ENCODE results near the gene STX5. TPM values are rescaled to one million over a fixed set of nuclear protein-coding genes. Genes with fewer than 3 reads are reported as not detected.
A peak's percentile ranks its signal among the peaks of the same experiment; 100 is the strongest.

STX5 gene
- total and polyA plus RNA-seq, 9 of the 15 experiments (the other 6 are each of a cell fraction or from before 2014, with no cell fraction given) = 2.8 to 28.6 (median 23.7) TPM

GRCh38 chr11:62850911-62851806, 19.3 kb upstream of the STX5 start (continued):
- TF ChIP-seq, protein P1, sequence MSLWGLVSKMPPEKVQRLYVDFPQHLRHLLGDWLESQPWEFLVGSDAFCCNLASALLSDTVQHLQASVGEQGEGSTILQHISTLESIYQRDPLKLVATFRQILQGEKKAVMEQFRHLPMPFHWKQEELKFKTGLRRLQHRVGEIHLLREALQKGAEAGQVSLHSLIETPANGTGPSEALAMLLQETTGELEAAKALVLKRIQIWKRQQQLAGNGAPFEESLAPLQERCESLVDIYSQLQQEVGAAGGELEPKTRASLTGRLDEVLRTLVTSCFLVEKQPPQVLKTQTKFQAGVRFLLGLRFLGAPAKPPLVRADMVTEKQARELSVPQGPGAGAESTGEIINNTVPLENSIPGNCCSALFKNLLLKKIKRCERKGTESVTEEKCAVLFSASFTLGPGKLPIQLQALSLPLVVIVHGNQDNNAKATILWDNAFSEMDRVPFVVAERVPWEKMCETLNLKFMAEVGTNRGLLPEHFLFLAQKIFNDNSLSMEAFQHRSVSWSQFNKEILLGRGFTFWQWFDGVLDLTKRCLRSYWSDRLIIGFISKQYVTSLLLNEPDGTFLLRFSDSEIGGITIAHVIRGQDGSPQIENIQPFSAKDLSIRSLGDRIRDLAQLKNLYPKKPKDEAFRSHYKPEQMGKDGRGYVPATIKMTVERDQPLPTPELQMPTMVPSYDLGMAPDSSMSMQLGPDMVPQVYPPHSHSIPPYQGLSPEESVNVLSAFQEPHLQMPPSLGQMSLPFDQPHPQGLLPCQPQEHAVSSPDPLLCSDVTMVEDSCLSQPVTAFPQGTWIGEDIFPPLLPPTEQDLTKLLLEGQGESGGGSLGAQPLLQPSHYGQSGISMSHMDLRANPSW (CRISPR knock-in tag; IDR thresholded peaks at IDR 0.05) = no peak
- peak; percentile 99 for TF ChIP-seq SIRT6 (IDR thresholded peaks at IDR 0.05; ENCODE audit: low read depth, low read length)
- TF ChIP-seq ZC3H4 (CRISPR knock-in tag; IDR thresholded peaks at IDR 0.05; ENCODE audit: borderline replicate concordance) = 0 out of 2 replicates have a peak, but pooled peaks have one; percentile 54
- TF ChIP-seq POLR2B (IDR thresholded peaks at IDR 0.05; ENCODE audit: low read depth, partially characterized antibody) = peak; percentile 98
- no peak for TF ChIP-seq HNRNPH1 (optimal IDR thresholded peaks at IDR 0.05; ENCODE audit: low read depth, low read length)
- 0 out of 2 replicates have a peak, but pooled peaks have one; percentile 19 for TF ChIP-seq HOXB6 (CRISPR knock-in tag; IDR thresholded peaks at IDR 0.05; ENCODE audit: borderline replicate concordance)
- TF ChIP-seq MAFK (IDR thresholded peaks at IDR 0.05; ENCODE audit: low read length) = no peak
- TF ChIP-seq ZNF695 (CRISPR knock-in tag; IDR thresholded peaks at IDR 0.05) = peak; percentile 85; the same call in 1 of the 2 replicates
- TF ChIP-seq HIVEP1 (CRISPR knock-in tag; IDR thresholded peaks at IDR 0.05) = no peak
- TF ChIP-seq, protein P2, sequence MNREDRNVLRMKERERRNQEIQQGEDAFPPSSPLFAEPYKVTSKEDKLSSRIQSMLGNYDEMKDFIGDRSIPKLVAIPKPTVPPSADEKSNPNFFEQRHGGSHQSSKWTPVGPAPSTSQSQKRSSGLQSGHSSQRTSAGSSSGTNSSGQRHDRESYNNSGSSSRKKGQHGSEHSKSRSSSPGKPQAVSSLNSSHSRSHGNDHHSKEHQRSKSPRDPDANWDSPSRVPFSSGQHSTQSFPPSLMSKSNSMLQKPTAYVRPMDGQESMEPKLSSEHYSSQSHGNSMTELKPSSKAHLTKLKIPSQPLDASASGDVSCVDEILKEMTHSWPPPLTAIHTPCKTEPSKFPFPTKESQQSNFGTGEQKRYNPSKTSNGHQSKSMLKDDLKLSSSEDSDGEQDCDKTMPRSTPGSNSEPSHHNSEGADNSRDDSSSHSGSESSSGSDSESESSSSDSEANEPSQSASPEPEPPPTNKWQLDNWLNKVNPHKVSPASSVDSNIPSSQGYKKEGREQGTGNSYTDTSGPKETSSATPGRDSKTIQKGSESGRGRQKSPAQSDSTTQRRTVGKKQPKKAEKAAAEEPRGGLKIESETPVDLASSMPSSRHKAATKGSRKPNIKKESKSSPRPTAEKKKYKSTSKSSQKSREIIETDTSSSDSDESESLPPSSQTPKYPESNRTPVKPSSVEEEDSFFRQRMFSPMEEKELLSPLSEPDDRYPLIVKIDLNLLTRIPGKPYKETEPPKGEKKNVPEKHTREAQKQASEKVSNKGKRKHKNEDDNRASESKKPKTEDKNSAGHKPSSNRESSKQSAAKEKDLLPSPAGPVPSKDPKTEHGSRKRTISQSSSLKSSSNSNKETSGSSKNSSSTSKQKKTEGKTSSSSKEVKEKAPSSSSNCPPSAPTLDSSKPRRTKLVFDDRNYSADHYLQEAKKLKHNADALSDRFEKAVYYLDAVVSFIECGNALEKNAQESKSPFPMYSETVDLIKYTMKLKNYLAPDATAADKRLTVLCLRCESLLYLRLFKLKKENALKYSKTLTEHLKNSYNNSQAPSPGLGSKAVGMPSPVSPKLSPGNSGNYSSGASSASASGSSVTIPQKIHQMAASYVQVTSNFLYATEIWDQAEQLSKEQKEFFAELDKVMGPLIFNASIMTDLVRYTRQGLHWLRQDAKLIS (CRISPR knock-in tag; IDR thresholded peaks at IDR 0.05) = peak; percentile 80
- 0 out of 2 replicates have a peak, but pooled peaks have one; percentile 12 for TF ChIP-seq ARID1B (IDR thresholded peaks at IDR 0.05)
- peak; percentile 99 for TF ChIP-seq POLR2AphosphoS2 (IDR thresholded peaks at IDR 0.05; ENCODE audit: low read length)
- no peak for TF ChIP-seq ZNF197 (CRISPR knock-in tag; IDR thresholded peaks at IDR 0.05; ENCODE audit: low read depth)
- peak; percentile 4; the same call in 1 of the 2 replicates for TF ChIP-seq ZNF436 (CRISPR knock-in tag; IDR thresholded peaks at IDR 0.05)
- peak; percentile 71 for TF ChIP-seq KDM5B (IDR thresholded peaks at IDR 0.05; ENCODE audit: insufficient replicate concordance, low read depth, low read length)
- TF ChIP-seq, protein P3, sequence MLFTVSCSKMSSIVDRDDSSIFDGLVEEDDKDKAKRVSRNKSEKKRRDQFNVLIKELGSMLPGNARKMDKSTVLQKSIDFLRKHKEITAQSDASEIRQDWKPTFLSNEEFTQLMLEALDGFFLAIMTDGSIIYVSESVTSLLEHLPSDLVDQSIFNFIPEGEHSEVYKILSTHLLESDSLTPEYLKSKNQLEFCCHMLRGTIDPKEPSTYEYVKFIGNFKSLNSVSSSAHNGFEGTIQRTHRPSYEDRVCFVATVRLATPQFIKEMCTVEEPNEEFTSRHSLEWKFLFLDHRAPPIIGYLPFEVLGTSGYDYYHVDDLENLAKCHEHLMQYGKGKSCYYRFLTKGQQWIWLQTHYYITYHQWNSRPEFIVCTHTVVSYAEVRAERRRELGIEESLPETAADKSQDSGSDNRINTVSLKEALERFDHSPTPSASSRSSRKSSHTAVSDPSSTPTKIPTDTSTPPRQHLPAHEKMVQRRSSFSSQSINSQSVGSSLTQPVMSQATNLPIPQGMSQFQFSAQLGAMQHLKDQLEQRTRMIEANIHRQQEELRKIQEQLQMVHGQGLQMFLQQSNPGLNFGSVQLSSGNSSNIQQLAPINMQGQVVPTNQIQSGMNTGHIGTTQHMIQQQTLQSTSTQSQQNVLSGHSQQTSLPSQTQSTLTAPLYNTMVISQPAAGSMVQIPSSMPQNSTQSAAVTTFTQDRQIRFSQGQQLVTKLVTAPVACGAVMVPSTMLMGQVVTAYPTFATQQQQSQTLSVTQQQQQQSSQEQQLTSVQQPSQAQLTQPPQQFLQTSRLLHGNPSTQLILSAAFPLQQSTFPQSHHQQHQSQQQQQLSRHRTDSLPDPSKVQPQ (CRISPR knock-in tag; IDR thresholded peaks at IDR 0.05; ENCODE audit: borderline replicate concordance) = no peak
- TF ChIP-seq KAT2B (IDR thresholded peaks at IDR 0.05; ENCODE audit: low read depth, low read length) = no peak
- TF ChIP-seq ZNF384 (IDR thresholded peaks at IDR 0.05; ENCODE audit: low read depth, low read length) = peak; percentile 69; the same call in 1 of the 2 replicates

All from K562 (cell line).